Mesothelial cell of epicardium (in vitro differentiated cells): ENCODE data around the gene GRIK2. TPM values are rescaled to one million over a fixed set of nuclear protein-coding genes. Genes with fewer than 3 reads are reported as not detected.

ENCODE experiments used
- DNase-seq, 2 experiments: peaks; one replicate each; pipeline ENCODE4 v3.0.0; 2021; ENCODE audit warnings: low spot score in 2 of 2; ENCODE audit not compliant: unreplicated experiment in 2 of 2
- H3K27ac Mint-ChIP-seq: 2 replicates; pipeline ENCODE4 v1.8.0; 2021; ENCODE audit warnings: mixed read lengths
- H3K27me3 Mint-ChIP-seq: 2 replicates; pipeline ENCODE4 v1.8.0; 2021; ENCODE audit warnings: low read depth, mixed read lengths
- H3K36me3 Mint-ChIP-seq: 2 replicates; pipeline ENCODE4 v1.8.0; 2021; ENCODE audit warnings: mixed read lengths
- H3K4me1 Mint-ChIP-seq: 2 replicates; pipeline ENCODE4 v1.8.0; 2021; ENCODE audit warnings: mixed read lengths
- H3K4me3 Mint-ChIP-seq: 2 replicates; pipeline ENCODE4 v1.8.0; 2021; ENCODE audit warnings: mild to moderate bottlenecking, moderate library complexity, mixed read lengths
- H3K9me3 Mint-ChIP-seq: 2 replicates; pipeline ENCODE4 v1.8.0; 2021; ENCODE audit warnings: mixed read lengths
- CTCF ChIP-seq: fragments of 200-600 bp; sonication (generic); IDR thresholded peaks from one replicate; pipeline ENCODE4 v1.5.0; 2021; ENCODE audit warnings: antibody characterized with exemption; ENCODE audit not compliant: unreplicated experiment
- total RNA-seq: library from RNA; stranded (reverse); gene quantifications from 3 replicates; pipeline ENCODE4 v1.2.1, GENCODE V29; 2021

The GRIK2 gene
- total RNA-seq, 1 donor from 2014 or later, result 3.2 TPM

GRCh38 chr6:101887532-101887931 lies 494.0 kb downstream of the GRIK2 start:
- H3K27me3 Mint-ChIP-seq, result no peaks in the 10 kb centered on the region
- no peak overlapping the region for H3K27ac Mint-ChIP-seq
- TF ChIP-seq CTCF, result no peak
- peaks cover 8% of the 10 kb centered on the region for H3K4me1 Mint-ChIP-seq
- no peaks in the 10 kb centered on the region for H3K36me3 Mint-ChIP-seq
- DNase-seq, result no peak
- no peak overlapping the region for H3K4me3 Mint-ChIP-seq
- H3K9me3 Mint-ChIP-seq, result no peaks in the 10 kb centered on the region

GRCh38 chr6:101907356-101908217 lies 514.1 kb downstream of the GRIK2 start:
- Mint-ChIP-seq H3K4me1 (no peaks in the 10 kb centered on the region), H3K4me3 (no peak overlapping the region), H3K9me3 (no peaks in the 10 kb centered on the region), H3K36me3 (no peaks in the 10 kb centered on the region), H3K27ac (no peak overlapping the region), H3K27me3 (no peaks in the 10 kb centered on the region)
- DNase-seq, result no peak
- TF ChIP-seq CTCF, result no peak

- no peak overlapping the region for H3K4me3 Mint-ChIP-seq
Observed at GRCh38 chr6:101909366-101909765, 515.9 kb downstream of the GRIK2 start.

GRCh38 chr6:101912311-101912710 lies 518.8 kb downstream of the GRIK2 start:
- Mint-ChIP-seq H3K9me3 (no peaks in the 10 kb centered on the region), H3K4me1 (peaks cover 3% of the 10 kb centered on the region), H3K27me3 (peaks cover 3% of the 10 kb centered on the region), H3K4me3 (no peak overlapping the region), H3K36me3 (no peaks in the 10 kb centered on the region), H3K27ac (no peak overlapping the region)
- no peak for DNase-seq
- TF ChIP-seq CTCF, result no peak

More at GRCh38 chr6:101909366-101909765, 515.9 kb downstream of the GRIK2 start:
- no peak for TF ChIP-seq CTCF
- Mint-ChIP-seq H3K27me3 (peaks cover 3% of the 10 kb centered on the region), H3K36me3 (no peaks in the 10 kb centered on the region), H3K27ac (no peak overlapping the region), H3K4me1 (no peaks in the 10 kb centered on the region), H3K9me3 (no peaks in the 10 kb centered on the region)
- DNase-seq, result no peak

GRCh38 chr6:101918471-101918870 lies 525.0 kb downstream of the GRIK2 start:
- H3K36me3 Mint-ChIP-seq, result no peaks in the 10 kb centered on the region
- no peak for TF ChIP-seq CTCF
- H3K9me3 Mint-ChIP-seq, result no peaks in the 10 kb centered on the region
- peaks cover 3% of the 10 kb centered on the region for H3K4me1 Mint-ChIP-seq
- no peak for DNase-seq
- no peak overlapping the region for H3K4me3 Mint-ChIP-seq
- H3K27ac Mint-ChIP-seq, result no peak overlapping the region
- H3K27me3 Mint-ChIP-seq, result peaks cover 3% of the 10 kb centered on the region
